HL-60/S4 (cell line): ENCODE results near the gene DAZ4.
"Not testable (repeated sequence)": the region's sequence is repeated elsewhere in the genome, so short reads cannot be mapped to it uniquely, and the experiment has no call there.

ENCODE experiments used
- in situ Hi-C: fragments of 300-500 bp; cut with MboI; formaldehyde crosslinking; loops from 2 replicates; pipeline ENCODE4 v1.14.3; 2022; ENCODE audit warnings: low sequenced_read_pairs

DAZ4 gene, protein sequence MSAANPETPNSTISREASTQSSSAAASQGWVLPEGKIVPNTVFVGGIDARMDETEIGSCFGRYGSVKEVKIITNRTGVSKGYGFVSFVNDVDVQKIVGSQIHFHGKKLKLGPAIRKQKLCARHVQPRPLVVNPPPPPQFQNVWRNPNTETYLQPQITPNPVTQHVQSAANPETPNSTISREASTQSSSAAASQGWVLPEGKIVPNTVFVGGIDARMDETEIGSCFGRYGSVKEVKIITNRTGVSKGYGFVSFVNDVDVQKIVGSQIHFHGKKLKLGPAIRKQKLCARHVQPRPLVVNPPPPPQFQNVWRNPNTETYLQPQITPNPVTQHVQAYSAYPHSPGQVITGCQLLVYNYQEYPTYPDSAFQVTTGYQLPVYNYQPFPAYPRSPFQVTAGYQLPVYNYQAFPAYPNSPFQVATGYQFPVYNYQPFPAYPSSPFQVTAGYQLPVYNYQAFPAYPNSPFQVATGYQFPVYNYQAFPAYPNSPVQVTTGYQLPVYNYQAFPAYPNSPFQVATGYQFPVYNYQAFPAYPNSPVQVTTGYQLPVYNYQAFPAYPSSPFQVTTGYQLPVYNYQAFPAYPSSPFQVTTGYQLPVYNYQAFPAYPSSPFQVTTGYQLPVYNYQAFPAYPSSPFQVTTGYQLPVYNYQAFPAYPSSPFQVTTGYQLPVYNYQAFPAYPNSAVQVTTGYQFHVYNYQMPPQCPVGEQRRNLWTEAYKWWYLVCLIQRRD

GRCh38 chrY:24833619-24834018, at the start of gene DAZ4:
Gene DAZ4 (plus strand): TSS chrY:24833919. CDS start chrY:24834127, 208 bp downstream.
- in situ Hi-C loops = not testable (repeated sequence)

GRCh38 chrY:24813293-24813692, 20.4 kb upstream of the DAZ4 start, which contains the start of gene DAZ3:
Gene DAZ3 (minus strand): TSS chrY:24813393. CDS start chrY:24813185, 208 bp downstream.
- in situ Hi-C loops = not testable (repeated sequence)

DNA sequence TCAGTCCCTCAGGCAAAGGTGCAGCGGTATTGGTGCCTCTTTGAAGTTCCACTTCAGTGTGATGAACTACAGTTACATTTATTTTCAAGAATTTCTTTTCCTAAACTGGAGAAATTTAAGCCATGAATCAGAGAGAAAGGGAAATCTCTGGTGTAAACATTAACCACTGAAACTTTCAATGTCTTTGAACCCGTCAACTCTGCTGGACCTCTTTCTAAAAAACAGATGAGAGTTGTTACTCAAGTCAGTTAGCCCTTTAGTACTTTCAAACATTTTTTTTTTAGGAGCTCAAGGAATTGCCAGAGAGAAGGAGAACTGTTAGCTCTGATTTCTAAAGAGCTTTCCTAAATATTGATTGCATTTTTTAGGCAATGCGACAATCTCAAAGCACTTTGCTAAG, 11.9 kb upstream of the DAZ4 start:
- in situ Hi-C loops = not testable (repeated sequence)

- in situ Hi-C loops = not testable (repeated sequence)
Measured at GRCh38 chrY:24824184-24824879, 9.4 kb upstream of the DAZ4 start.

- in situ Hi-C loops = not testable (repeated sequence)
Measured at GRCh38 chrY:24825069-24825468, 8.7 kb upstream of the DAZ4 start.
